HG03060 (cell line): ENCODE results near the gene EPC2.
"Not testable (repeated sequence)": the region's sequence is repeated elsewhere in the genome, so short reads cannot be mapped to it uniquely, and the experiment has no call there.

Source experiments
- ATAC-seq: cut with Tn5 transposase; IDR thresholded peaks from one replicate; pipeline ENCODE4 v1.9.1; 2021; ENCODE audit warnings: low read depth, moderate number of reproducible peaks; ENCODE audit not compliant: unreplicated experiment

The EPC2 gene

GRCh38 chr2:148667113-148667836 is 22.7 kb downstream of the EPC2 start:
- ATAC-seq, result no peak

GRCh38 chr2:148670773-148671172 is 26.2 kb downstream of the EPC2 start:
- ATAC-seq, result no peak

- ATAC-seq, result no peak
Observed at GRCh38 chr2:148674063-148675020, 29.8 kb downstream of the EPC2 start.

GRCh38 chr2:148675708-148676107 is 31.2 kb downstream of the EPC2 start:
- ATAC-seq, result no peak

GRCh38 chr2:148678302-148679179 is 34.0 kb downstream of the EPC2 start:
- not testable (repeated sequence) for ATAC-seq

GRCh38 chr2:148680462-148680861 is 35.9 kb downstream of the EPC2 start:
- no peak for ATAC-seq

GRCh38 chr2:148681443-148681842 is 36.9 kb downstream of the EPC2 start:
- no peak for ATAC-seq

GRCh38 chr2:148681862-148682261 is 37.3 kb downstream of the EPC2 start:
- ATAC-seq, result not testable (repeated sequence)

GRCh38 chr2:148684507-148684906 is 40.0 kb downstream of the EPC2 start:
- ATAC-seq, result no peak

GRCh38 chr2:148687543-148687942 is 43.0 kb downstream of the EPC2 start:
- no peak for ATAC-seq

- not testable (repeated sequence) for ATAC-seq
Observed at GRCh38 chr2:148688011-148688410, 43.5 kb downstream of the EPC2 start.

GRCh38 chr2:148696985-148697384 is 52.4 kb downstream of the EPC2 start:
- ATAC-seq, result no peak

- ATAC-seq, result no peak
Observed at GRCh38 chr2:148699830-148700229, 55.3 kb downstream of the EPC2 start.

GRCh38 chr2:148701039-148701438 is 56.5 kb downstream of the EPC2 start:
- no peak for ATAC-seq

GRCh38 chr2:148701877-148702276 is 57.3 kb downstream of the EPC2 start:
- no peak for ATAC-seq

- no peak for ATAC-seq
Observed at GRCh38 chr2:148702475-148702874, 57.9 kb downstream of the EPC2 start.

- ATAC-seq, result no peak
Observed at GRCh38 chr2:148704247-148704646, 59.7 kb downstream of the EPC2 start.

GRCh38 chr2:148716378-148716920 is 71.9 kb downstream of the EPC2 start:
- ATAC-seq, result no peak

GRCh38 chr2:148718039-148718438 is 73.5 kb downstream of the EPC2 start:
- no peak for ATAC-seq

- ATAC-seq, result no peak
Observed at GRCh38 chr2:148719195-148719749, 74.7 kb downstream of the EPC2 start.
